ENCODE results near the gene NFAM1. TPM values are rescaled to one million over a fixed set of nuclear protein-coding genes. Genes with fewer than 3 reads are reported as not detected.

The NFAM1 gene
- total and polyA plus RNA-seq, 2 donors (not counting 3 experiments of a cell fraction or from before 2014, with no cell fraction given), result not detected

- H3K36me3 ChIP-seq (ENCODE audit: control insufficient read depth in 2 of 2, extremely low read depth in 1 of 2, insufficient read depth in 2 of 2, low read length in 2 of 2), result no peaks in the 10 kb centered on the region
- H3K27ac ChIP-seq (ENCODE audit: insufficient read depth, low read depth, low read length), result no peak overlapping the region
- H3K9me3 ChIP-seq (replicated peaks; ENCODE audit: control insufficient read depth, insufficient read depth, low read length), result no peaks in the 10 kb centered on the region
- no peak overlapping the region for H2AFZ ChIP-seq (ENCODE audit: low read depth, low read length)
- FAIRE-seq, result no peak
- no peak overlapping the region for H3K9ac ChIP-seq (replicated peaks; ENCODE audit: extremely low read depth, insufficient read depth, low read length)
- H3K27me3 ChIP-seq (ENCODE audit: control insufficient read depth in 2 of 2, insufficient read depth in 2 of 2, low read length in 2 of 2), result peaks cover under 1 to 5% of the 10 kb centered on the region in 2 experiments
- intact Hi-C loops (cut with micrococcal nuclease) (loop anchor here (10.0 kb wide), 1 partner anchor 165 kb away; the partner anchor contains the start of gene TCF20), dilution Hi-C loops (cut with MboI; ENCODE audit: extremely low pct_ligation_motif_present, low sequenced_read_pairs) (no loop called here)
- peaks cover 16% of the 10 kb centered on the region for H3K4me1 ChIP-seq (ENCODE audit: control insufficient read depth, extremely low read depth, insufficient read depth, low read length)
- no peak overlapping the region for H3K4me3 ChIP-seq (replicated peaks in 1 of 3; ENCODE audit: insufficient read depth in 1 of 3, low read depth in 1 of 3, low read length in 3 of 3)
- DNase-seq (ENCODE audit: low read depth, low spot score), result peak; percentile 44
- BruUV-seq (replicated peaks), result no TSS peak
- H4K20me1 ChIP-seq (replicated peaks; ENCODE audit: control insufficient read depth, extremely low read depth, insufficient read depth, low read length), result no peaks in the 10 kb centered on the region
- ChIA-PET CTCF (interaction anchor here (0.7 to 4.7 kb wide), 6 partner anchors 34 to 473 kb away, joined by 3 to 34 read pairs (median 3); partner anchors contain the start of gene NDUFA6), POLR2A (no interaction called here)
- no peak overlapping the region for H3K4me2 ChIP-seq (ENCODE audit: insufficient read depth, low read length)
- H3K9me1 ChIP-seq (replicated peaks; ENCODE audit: control insufficient read depth, extremely low read depth, insufficient read depth, low read length), result no peaks in the 10 kb centered on the region
- no peak for TF ChIP-seq GATA2 (IDR thresholded peaks at IDR 0.05; ENCODE audit: insufficient read depth, insufficient read length, low read depth, low read length)
- no peak for TF ChIP-seq POLR2A (IDR thresholded peaks at IDR 0.05; ENCODE audit: low read depth, low read length)
- TF ChIP-seq MAX (IDR thresholded peaks at IDR 0.05; ENCODE audit: insufficient read depth, insufficient read length), result no peak
- TF ChIP-seq EZH2 (IDR thresholded peaks at IDR 0.05; ENCODE audit: borderline replicate concordance, low read depth, low read length, severe bottlenecking), result no peak
- no peaks in the 10 kb centered on the region for H3K79me2 ChIP-seq (ENCODE audit: control insufficient read depth, insufficient read depth, low read length)
Measured at GRCh38 chr22:42439821-42440674, 7.8 kb upstream of the NFAM1 start.

- Histone ChIP-seq H4K20me1 (replicated peaks; ENCODE audit: control insufficient read depth, extremely low read depth, insufficient read depth, low read length) (no peaks in the 10 kb centered on the region), H3K27me3 (ENCODE audit: control insufficient read depth in 2 of 2, insufficient read depth in 2 of 2, low read length in 2 of 2) (peaks cover 5% of the 10 kb centered on the region in 2 experiments), H3K36me3 (ENCODE audit: control insufficient read depth in 2 of 2, extremely low read depth in 1 of 2, insufficient read depth in 2 of 2, low read length in 2 of 2) (no peaks in the 10 kb centered on the region), H3K9me3 (replicated peaks; ENCODE audit: control insufficient read depth, insufficient read depth, low read length) (no peaks in the 10 kb centered on the region), H3K4me2 (ENCODE audit: insufficient read depth, low read length) (no peak overlapping the region), H3K9ac (replicated peaks; ENCODE audit: extremely low read depth, insufficient read depth, low read length) (no peak overlapping the region), H3K9me1 (replicated peaks; ENCODE audit: control insufficient read depth, extremely low read depth, insufficient read depth, low read length) (no peaks in the 10 kb centered on the region), H2AFZ (ENCODE audit: low read depth, low read length) (no peak overlapping the region), H3K4me1 (ENCODE audit: control insufficient read depth, extremely low read depth, insufficient read depth, low read length) (peaks cover 9% of the 10 kb centered on the region), H3K4me3 (replicated peaks in 1 of 3; ENCODE audit: insufficient read depth in 1 of 3, low read depth in 1 of 3, low read length in 3 of 3) (no peak overlapping the region), H3K79me2 (ENCODE audit: control insufficient read depth, insufficient read depth, low read length) (no peaks in the 10 kb centered on the region), H3K27ac (ENCODE audit: insufficient read depth, low read depth, low read length) (no peak overlapping the region)
- FAIRE-seq (no peak), DNase-seq (ENCODE audit: low read depth, low spot score) (no peak)
- CTCF ChIA-PET, result interaction anchor here (0.7 to 4.7 kb wide), 6 partner anchors 35 to 472 kb away, joined by 3 to 34 read pairs (median 3); partner anchors contain the start of gene NDUFA6
- intact Hi-C loops (cut with micrococcal nuclease) (loop anchor here (10.0 kb wide), 1 partner anchor 164 kb away; the partner anchor contains the start of gene TCF20), dilution Hi-C loops (cut with MboI; ENCODE audit: extremely low pct_ligation_motif_present, low sequenced_read_pairs) (no loop called here)
- no TSS peak for BruUV-seq (replicated peaks)
- POLR2A ChIA-PET, result no interaction called here
- TF ChIP-seq POLR2A (IDR thresholded peaks at IDR 0.05; ENCODE audit: low read depth, low read length), result no peak
- no peak for TF ChIP-seq FOS (IDR thresholded peaks at IDR 0.05; ENCODE audit: borderline replicate concordance, insufficient read depth, low read length)
- TF ChIP-seq POLR2AphosphoS5 (IDR thresholded peaks at IDR 0.05; ENCODE audit: insufficient read depth, low read depth, low read length), result no peak
- no peak for TF ChIP-seq JUN (IDR thresholded peaks at IDR 0.05; ENCODE audit: borderline replicate concordance, insufficient read depth, insufficient read length, low read depth)
- no peak for TF ChIP-seq MAX (IDR thresholded peaks at IDR 0.05; ENCODE audit: insufficient read depth, insufficient read length)
- TF ChIP-seq GATA2 (IDR thresholded peaks at IDR 0.05; ENCODE audit: insufficient read depth, insufficient read length, low read depth, low read length), result no peak
- no peak for TF ChIP-seq EZH2 (IDR thresholded peaks at IDR 0.05; ENCODE audit: borderline replicate concordance, low read depth, low read length, severe bottlenecking)
- TF ChIP-seq CTCF (IDR thresholded peaks at IDR 0.05; ENCODE audit: extremely low read depth in 1 of 2, insufficient read depth in 1 of 2, low read depth in 1 of 2, low read length in 2 of 2), result no peak
Measured at GRCh38 chr22:42439021-42439567, 6.9 kb upstream of the NFAM1 start.

All from endothelial cell of umbilical vein (primary cell).